Stimulated activated CD4-positive, alpha-beta T cell treated with anti-CD3 and anti-CD28 coated beads, Interleukin-4, amount 100 ng/mL, for 48 hours (primary cell): Measurements from ENCODE around the gene SSTR5.
"Not testable (repeated sequence)": the region's sequence is repeated elsewhere in the genome, so short reads cannot be mapped to it uniquely, and the experiment has no call there.

Experiments
- DNase-seq, 2 donors: peaks; one replicate each; pipeline ENCODE4 v3.0.0-alpha.2; 2020; ENCODE audit warnings: low read depth in 2 of 2

The SSTR5 gene

DNA sequence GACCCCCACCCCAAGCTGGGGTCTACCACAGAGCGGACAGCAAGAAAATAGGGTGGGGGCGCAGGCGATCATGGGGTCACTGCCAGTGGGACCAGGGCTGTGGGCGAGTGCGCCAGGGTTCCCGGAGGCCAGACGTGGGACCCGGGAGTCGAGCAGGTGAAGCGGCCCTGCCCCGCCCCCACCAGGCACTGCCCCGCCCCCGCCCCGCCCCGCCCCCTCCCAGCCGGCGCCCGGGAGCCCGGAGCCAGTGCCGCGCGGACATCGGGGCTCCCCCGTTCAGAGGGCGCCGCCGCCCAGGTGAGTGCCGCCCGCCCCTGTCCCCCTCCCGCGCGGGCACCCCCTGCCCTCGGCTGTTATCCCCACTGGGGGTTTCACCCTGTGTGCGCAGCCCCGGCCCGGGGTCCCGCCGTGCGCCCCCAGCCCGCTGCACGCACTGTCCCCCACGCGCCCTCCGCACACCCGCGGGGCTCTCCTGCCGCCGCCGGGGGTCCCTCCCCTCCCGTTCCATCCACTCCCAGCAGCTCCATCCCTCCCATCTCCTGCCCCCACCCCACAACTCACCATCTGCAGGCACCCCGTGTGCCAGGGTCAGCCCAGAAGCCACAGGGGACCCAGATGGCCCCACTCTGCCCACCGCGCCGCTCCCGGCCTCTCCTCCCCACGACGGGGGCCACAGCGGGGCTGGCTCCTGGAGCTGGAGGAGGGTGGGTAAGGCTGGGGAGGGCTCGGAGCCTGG, at the start of gene SSTR5:
SSTR5 (plus strand) TSS at position 222 of the 736 bp plus-strand sequence. CDS start 6,122 bp downstream, outside the sequence.
- DNase-seq, result no peak

DNA sequence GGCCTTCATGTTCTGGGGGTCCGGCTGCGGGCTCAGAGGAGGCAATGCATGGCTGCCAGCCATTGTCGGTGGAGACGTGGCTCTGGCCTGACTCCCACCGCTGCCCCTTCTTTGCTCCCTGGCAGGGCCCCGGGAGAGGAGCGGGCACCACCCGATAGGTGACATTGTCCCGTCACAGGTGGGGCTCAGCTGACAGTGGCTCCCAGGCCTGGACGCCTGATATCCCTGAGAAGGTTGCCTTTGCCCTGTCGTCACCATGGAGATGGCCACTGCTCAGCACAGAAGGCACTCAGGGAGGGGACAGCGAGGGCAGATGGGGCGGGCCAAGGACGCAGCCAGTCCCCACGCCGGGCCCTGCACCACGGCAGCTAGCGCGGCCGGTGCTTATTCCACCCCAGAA, 48.4 kb upstream of the SSTR5 start:
- no peak for DNase-seq

DNA sequence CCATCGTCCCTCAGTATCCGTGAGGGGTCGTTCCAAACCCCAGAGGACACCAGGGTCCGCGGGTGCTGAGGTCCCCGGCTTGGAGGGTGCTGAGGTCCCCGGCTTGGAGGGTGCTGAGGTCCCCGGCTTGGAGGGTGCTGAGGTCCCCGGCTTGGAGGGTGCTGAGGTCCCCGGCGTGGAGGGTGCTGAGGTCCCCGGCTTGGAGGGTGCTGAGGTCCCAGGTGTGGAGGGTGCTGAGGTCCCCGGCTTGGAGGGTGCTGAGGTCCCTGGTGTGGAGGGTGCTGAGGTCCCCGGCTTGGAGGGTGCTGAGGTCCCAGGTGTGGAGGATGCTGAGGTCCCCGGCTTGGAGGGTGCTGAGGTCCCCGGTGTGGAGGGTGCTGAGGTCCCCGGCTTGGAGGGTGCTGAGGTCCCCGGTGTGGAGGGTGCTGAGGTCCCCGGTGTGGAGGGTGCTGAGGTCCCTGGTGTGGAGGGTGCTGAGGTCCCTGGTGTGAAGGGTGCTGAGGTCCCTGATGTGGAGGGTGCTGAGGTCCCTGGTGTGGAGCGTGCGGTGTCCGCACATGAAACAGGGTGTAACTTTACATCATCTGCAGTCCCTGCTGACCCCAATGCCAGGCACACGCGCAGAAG, 47.3 kb upstream of the SSTR5 start:
- not testable (repeated sequence) for DNase-seq

DNA sequence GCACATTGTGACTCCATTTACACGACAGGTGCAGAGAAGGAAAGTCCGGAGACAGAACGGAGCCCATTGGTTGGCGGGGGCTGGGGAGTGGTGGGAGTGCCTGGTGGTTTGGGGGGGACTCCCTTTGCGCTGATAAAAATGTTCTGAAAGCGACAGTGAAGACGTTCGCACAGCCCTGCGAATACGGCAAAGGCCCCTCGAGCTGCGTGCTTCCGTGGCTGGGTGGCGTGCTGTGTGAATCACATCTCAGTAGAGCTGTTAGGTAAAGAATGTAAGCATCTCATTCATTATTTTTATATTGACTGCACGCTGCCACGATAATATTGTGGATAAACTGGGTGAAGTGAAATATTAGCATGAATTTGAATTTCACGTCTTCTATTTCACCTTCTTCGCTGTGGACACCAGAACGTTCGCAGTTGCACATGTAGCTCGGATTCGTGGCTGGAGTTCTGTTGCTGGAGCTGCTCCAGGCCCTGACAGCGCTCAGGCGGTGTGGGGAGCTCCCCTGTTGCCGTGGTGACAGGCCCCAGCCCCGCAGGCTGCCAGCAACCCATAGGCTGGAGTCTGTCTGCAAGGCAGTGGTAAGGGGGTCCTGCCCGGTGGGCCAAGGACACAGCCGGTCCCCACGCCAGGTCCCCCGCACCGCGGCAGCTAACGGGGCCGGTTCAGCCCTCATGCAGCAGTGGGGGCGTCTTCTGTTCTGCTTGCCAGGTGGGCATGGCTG, 46.3 kb upstream of the SSTR5 start:
- DNase-seq, result no peak

DNA sequence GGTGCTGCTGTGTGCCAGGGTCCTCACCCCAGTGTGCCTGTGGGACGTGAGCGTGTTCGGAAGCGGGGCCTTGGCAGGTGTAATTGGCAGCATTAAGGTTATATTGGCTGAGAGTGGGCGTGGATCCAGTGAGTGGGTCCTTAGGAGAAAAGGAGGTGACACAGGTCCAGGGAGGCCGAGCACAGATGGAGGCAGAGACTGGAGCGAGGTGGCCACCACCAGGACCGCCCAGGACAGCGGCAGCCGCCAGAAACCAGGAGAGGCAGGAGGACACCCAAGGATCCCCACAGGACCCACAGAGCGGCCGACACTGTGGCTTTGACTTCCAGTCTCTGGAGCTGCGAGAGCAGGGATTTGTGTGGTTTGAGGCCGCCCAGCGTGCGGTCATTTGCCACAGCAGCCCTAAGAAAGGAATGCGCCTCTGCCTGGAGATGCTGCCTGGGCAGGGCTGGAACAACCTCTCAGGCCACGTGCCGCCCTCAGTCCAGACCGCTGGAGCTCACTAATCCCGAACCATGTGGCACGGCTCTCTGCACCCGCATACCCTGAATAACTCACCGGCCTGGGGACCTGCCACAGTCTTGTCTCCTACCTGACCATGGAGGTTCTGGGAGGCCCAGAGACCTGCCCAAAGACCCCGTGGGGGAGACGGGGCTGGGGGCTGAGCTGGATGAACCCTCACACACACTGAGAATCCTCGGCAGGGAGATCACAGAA, 45.6 kb upstream of the SSTR5 start:
- DNase-seq, result no peak

DNA sequence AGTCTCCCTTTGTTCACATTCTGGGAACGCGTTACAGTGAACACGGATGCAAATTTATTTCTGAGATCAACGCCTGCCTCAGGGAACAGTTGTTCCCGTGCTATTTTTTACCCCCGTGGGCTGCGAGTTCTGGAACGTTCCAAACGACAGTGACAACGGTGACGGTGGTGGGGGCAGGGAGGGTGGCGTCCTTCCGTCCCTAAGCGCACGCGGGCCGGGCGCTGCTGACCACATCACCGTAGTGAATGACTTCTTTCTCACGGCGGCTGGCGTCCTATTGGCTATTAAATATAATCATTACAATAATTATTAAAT, 45.1 kb upstream of the SSTR5 start:
- DNase-seq, result no peak

DNA sequence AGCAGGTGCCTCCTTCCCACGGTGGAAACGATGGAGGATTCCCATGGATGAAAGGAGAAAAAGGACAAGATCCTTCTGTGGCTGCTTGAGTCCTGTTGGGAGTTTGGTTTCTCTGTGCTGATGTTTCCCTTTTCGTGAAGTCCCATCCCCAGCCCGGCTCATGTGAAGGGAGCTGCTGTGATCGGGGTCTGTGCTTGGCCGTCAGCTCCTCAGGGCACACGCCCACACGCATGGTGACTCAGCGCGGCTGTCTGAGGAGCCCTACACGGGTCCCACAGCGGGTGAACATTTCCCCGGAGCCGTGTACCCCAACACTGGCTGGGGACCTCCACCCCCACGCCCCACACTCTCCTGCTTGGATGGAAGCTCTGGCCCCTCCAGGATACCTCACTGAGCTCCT, 44.5 kb upstream of the SSTR5 start:
- DNase-seq, result no peak

DNA sequence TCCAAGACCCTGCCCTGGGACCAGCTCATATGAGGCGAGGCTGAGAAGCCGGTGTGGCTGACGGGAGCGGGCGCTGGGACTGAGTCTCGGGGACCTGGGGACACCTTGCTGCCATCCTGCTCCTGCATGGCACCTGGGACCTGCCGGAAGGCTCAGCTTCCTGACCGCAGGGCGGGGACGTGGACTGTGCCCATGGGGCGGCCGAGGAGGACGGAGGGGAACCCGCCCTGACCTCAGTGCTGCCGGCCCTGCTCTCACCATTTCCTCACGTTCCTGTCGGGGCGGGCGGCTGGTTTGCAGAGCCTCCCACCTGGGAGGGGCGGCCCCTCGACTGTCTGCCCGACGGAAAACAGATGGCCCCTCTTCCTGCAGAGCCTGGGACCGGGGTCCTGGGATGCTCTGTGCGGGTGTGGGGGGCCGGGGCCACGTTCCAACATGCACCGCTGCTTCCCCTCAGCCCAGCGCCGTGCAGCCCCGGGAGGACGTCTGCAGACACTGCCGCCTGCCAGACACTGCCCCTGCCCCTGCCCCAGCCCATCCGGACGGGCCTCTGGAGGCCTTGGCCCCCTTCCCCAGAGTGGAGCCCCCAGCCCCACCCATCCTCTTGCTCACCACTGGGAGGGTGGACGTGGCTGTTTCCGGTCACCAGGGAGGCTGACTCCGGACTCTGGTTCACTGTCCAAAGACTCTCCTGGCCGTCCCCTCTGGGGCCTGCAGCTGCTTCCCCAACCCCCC, 43.9 kb upstream of the SSTR5 start:
- no peak for DNase-seq

DNA sequence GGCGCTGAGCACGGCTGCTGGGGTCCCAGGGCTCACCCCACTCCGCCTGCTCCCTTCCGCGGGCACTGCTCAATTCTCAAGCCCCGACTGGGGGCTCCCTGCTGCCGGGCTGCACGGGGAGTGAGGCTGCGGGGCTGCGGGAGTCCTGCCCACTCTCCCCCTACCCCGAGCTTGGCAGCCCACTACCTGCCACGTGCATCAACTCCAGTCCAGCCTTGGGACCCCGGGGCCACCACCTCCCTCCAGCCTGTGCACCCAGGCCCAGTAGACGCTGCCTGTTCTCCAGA, 43.3 kb upstream of the SSTR5 start:
- no peak for DNase-seq

DNA sequence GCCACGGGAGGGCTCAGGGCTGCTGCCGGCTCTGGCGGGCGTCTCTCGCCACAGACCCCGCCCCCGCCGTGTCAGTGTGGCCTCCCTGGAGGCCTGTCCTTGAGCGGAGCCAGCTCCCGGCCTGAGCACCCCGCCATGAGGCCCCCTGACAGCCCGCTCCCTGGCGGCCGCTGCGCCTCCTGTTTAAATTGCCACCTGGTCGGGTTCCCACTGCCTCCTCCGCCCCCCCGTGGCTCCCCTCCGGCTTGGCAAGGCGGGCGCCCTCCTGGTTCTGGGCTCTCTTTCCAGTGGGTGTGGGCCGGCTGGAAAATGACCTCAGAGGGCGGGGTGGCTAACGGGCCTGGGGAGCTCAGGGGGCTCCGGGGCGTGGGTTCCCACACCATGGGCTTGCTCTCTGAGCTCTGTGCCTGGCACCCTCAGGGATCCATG, 42.1 kb upstream of the SSTR5 start:
- DNase-seq, result no peak

DNA sequence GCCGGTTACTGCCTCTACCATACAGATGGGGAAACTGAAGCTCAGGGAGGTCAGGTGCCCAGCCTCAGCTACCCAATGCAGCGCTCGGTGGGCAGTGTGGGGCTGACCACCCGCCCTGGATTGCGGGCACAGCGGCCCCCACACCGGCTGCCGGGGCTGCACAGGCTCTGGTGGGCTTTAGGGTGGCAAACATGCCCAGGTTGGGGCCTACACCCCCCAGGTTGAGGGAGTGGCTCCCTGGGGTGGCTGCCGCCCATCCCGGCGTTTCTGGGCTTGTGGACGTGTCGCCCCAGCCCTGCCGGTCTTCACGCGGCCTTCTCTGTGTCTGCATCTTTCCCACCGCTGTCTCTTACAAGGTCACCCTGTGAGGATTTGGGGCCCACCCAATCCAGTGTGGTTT, 40.9 kb upstream of the SSTR5 start:
- DNase-seq, result no peak

DNA sequence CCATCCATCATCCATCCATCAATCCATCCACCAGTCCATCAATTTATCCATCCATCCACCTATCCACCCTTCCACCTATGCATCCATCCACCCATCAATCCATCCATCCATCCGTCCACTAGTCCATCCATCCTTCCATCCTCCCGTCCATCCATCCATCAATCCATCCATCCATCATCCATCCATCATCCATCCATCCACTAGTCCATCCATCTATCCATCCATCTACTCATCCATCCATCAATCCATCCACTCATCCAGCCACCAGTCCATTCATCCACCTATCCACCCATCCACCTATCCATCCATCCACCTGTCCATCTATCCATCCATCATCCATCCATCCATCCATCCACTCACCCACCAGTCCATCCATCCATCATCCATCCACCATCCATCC, 39.9 kb upstream of the SSTR5 start:
- DNase-seq, result no peak

DNA sequence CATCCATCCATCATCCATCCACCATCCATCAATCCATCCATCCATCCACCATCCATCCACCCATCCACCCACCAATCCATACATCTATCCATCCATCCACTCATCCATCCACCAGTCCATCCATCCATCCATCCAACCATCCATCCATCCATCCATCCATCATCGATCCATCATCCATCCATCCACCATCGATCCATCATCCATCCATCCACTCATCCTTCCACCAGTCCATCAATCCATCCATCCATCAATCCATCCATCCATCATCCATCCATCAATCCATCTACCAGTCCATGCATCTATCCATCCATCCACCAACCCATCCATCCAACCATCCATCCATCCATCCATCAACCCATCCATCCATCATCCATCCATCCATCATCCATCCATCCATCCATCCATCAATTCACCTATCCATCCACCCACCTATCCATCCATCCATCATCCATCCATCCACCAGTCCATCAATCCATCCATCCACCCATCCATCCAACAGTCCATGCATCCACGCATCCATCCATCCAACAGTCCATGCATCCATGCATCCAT, 39.3 kb upstream of the SSTR5 start:
- DNase-seq, result no peak

DNA sequence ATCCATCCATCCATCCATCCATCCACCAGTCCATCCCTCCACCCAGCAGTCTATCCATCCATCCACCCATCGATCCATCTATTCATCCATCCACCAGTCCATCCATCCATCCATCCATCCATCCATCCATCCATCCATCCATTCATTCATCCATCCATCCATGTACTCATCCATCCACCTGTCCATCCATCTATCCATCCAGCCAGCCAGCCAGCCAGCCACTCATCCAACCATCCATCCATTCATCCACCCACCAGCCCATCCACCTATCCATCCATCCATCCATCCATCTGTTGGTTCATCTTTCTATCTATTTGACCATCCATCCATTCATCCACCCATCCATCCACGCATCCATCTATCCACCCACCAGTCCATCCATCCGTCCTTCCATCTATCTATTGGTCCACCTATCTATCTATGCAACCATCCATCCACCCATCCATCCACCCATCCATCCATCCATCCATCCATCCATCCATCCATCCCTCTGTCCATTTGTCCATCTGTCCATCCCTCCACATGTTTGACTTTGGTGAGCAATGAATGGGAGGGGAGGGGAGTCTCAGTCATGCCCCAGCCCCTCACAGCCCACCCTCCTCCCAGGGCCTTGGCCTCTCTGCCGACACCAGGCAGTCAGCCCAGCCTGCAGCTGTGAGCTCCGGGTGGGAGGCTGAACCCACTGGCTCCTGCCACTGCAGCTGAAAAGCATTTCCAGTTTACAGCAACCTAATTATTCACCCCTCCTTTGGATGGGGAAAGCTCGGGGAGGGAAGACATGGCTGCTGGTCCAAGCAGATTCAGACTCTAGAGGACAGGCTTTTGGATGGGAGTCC, 38.1 kb upstream of the SSTR5 start:
- no peak for DNase-seq

DNA sequence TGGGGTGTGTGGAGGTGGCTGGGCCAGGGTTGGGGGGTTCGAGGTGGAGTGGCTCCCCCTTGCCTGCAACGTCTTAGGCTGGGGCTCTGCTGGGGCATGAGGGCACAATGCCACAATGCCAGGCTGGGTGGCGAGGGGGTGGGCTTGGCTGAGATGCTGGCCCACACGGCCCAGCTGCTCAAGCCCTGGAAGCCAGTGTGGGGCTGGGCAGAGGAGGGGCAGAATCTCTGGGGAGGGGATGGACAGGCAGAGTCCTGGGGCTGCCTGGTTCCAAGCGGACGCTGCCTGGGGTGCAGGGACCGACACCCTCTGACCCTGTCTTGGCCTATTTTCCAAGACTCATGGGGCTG, 37.5 kb upstream of the SSTR5 start:
- DNase-seq, result no peak

DNA sequence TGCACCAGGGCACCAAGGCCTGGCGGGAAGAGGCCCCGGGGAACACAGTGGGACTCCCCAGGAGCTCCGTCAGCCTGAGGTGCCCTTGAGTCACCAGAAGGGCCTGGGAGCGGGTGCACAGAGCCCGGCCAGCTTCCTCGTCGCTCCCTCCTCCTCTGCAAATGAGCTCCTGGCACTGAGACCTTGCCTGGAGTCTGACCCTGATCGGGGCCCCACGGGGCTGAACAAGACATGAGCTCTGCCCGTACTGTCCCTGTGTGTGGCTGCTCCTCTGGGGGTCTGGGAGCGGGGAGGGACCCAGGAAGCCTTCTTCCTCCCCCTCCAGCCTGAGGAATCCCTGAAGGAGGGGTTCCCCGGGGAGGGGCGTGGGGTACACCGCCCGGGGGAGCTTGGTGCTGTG, 36.4 kb upstream of the SSTR5 start:
- no peak for DNase-seq

DNA sequence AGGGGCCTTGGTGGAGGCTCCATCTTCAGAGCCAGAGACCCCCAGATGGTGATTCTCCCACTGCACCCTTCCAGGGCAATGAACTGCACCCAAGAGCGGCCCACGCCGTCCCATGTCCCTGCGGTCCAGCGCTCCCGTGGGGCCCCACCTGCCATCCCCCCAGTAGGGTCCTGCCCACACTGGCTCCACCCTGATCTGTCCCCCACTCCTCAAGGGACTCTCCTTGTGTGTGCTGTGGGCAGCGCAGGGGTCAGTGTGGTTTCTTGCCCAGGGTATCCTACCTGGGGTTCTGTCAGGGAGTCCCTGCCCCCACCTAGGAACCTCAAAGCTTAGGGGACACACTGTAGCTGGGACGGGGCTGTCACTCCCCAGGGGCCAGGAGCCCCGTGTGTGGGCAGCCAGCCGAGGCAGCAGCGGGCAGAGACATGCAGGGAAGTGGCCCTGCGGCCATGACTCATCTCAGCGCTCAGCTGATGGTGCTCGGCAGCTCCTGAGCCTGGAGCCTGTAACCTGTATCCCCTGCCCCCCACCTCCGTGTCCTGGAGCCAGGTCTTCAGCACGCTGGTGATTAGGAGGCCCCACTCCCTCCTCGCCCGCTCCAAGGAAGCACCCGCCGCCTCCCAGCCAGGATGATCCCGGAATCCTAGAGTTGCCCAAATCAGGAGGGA, 35.7 kb upstream of the SSTR5 start:
- no peak for DNase-seq

DNA sequence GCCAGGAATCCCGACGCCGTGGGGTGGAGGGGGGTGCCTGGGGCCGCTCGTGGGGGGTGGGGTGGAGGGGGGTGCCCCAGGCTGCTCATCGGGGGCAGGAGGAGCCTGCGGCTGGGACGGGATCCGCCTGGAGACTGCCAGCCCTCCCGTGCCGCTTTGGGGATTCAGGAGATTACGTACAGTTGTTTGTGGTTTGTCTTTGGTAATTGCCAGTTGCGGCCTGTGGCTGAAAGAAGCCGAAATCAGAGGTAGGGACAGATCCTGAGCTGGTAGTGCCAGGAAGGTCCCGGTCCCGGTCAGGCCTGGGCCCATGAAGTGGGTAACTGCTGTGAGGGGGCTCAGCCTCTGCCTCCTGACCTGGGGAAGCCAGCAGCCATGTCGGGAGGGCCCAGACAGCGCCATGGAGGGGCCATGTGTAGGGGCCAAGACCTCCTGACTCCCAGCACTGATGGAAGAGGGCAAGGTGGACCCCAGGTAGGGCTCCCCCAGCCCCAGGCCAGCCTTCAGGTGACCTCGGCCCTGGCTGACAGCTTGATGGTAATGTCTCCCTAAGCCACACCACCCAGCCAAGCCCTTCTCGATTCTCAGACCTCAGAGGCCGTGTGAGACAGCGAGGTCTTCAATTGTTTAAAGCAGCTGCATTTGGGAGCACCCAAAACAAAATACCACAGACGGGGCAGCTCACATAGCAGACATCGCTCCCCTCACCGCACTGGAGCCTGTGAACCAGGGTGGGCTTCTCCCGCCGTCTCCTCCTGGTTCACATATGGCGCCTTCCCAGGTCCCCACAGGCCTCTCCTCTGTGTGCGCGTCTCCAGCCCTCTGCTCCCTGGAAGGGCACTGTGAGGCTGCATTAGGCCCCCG, 34.9 kb upstream of the SSTR5 start:
- DNase-seq, result no peak

DNA sequence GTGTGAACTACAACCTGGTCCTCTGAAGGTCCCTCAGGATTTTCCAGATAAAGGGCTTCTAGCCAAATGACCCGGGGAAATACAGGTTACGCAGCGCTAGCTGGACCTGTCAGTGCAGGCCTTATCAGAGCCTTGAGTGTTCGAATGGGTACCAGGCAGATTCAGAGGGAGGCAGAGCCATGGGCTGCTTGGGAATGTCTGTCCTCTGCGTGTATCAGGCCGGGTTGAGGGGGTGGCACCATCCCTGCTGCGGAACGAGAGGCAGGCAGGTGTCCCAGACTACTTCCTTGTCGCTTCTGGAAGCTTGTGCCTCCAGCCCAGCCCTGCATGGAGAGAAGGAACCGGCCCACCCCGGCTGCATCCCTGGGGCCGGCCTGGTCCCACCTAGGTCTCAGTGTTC, 33.6 kb upstream of the SSTR5 start:
- no peak for DNase-seq
